GM23338 (cell line): Measurements from ENCODE around the gene CAPZB. TPM values are rescaled to one million over a fixed set of nuclear protein-coding genes. Genes with fewer than 3 reads are reported as not detected.

Source experiments
- ATAC-seq: fragments of 200-7000 bp; cut with Tn5 transposase; 3 replicates; pipeline ENCODE4 v1.9.1; 2020
- DNase-seq: peaks from one replicate; pipeline ENCODE4 v3.0.0-alpha.2; 2015; ENCODE audit warnings: low spot score
- H2AFZ ChIP-seq: fragments of 200-600 bp; sonication (generic); 2 replicates; pipeline ENCODE4 v1.8.0; 2016; ENCODE audit warnings: antibody characterized with exemption, mild to moderate bottlenecking, moderate library complexity
- H3F3A ChIP-seq: fragments of 200-600 bp; sonication (generic); replicated peaks from 2 replicates; pipeline ENCODE4 v1.8.0; 2017; ENCODE audit warnings: antibody characterized with exemption, mixed run types, low read depth
- H3K27ac ChIP-seq: fragments of 200-600 bp; sonication (generic); 2 replicates; pipeline ENCODE4 v1.6.1; 2016; ENCODE audit warnings: low read depth
- H3K27me3 ChIP-seq: fragments of 200-600 bp; sonication (generic); 2 replicates; pipeline ENCODE4 v1.8.0; 2016; ENCODE audit warnings: mild to moderate bottlenecking, mixed run types, moderate library complexity; ENCODE audit not compliant: insufficient read depth
- H3K36me3 ChIP-seq: fragments of 200-600 bp; sonication (generic); 2 replicates; pipeline ENCODE4 v1.8.0; 2016; ENCODE audit warnings: mild to moderate bottlenecking; ENCODE audit not compliant: insufficient read depth
- H3K4me1 ChIP-seq: fragments of 200-600 bp; sonication (generic); 2 replicates; pipeline ENCODE4 v1.8.0; 2016; ENCODE audit warnings: mild to moderate bottlenecking, moderate library complexity; ENCODE audit not compliant: insufficient read depth
- H3K4me2 ChIP-seq: fragments of 200-600 bp; sonication (generic); 2 replicates; pipeline ENCODE4 v1.7.1; 2017; ENCODE audit warnings: mixed run types
- H3K4me3 ChIP-seq: fragments of 200-600 bp; sonication (generic); 2 replicates; pipeline ENCODE4 v1.6.1; 2016; ENCODE audit warnings: mixed run types
- H3K79me2 ChIP-seq: fragments of 200-600 bp; sonication (generic); replicated peaks from 2 replicates; pipeline ENCODE4 v1.8.0; 2017; ENCODE audit warnings: mild to moderate bottlenecking; ENCODE audit not compliant: insufficient read depth
- H3K9me2 ChIP-seq: fragments of 200-600 bp; sonication (generic); 2 replicates; pipeline ENCODE4 v1.8.0; 2017; ENCODE audit not compliant: insufficient read depth
- H4K20me1 ChIP-seq: fragments of 200-600 bp; sonication (generic); replicated peaks from 2 replicates; pipeline ENCODE4 v1.8.0; 2017; ENCODE audit warnings: mild to moderate bottlenecking; ENCODE audit not compliant: insufficient read depth
- H3K27ac Mint-ChIP-seq: 2 replicates; pipeline ENCODE4 v1.8.0; 2020; ENCODE audit warnings: inconsistent platforms, mild to moderate bottlenecking, moderate library complexity, mixed read lengths
- H3K27me3 Mint-ChIP-seq: 3 replicates; pipeline ENCODE4 v1.8.0; 2022; ENCODE audit warnings: low read depth, mild to moderate bottlenecking, moderate library complexity, mixed read lengths, inconsistent platforms; ENCODE audit not compliant: insufficient read depth, poor library complexity
- H3K36me3 Mint-ChIP-seq: 3 replicates; pipeline ENCODE4 v1.8.0; 2021; ENCODE audit warnings: low read depth, mild to moderate bottlenecking, inconsistent platforms, moderate library complexity, mixed read lengths
- H3K4me1 Mint-ChIP-seq: 3 replicates; pipeline ENCODE4 v1.8.0; 2020; ENCODE audit warnings: mild to moderate bottlenecking, inconsistent platforms, mixed read lengths
- H3K4me3 Mint-ChIP-seq: 3 replicates; pipeline ENCODE4 v1.8.0; 2021; ENCODE audit warnings: moderate library complexity, mild to moderate bottlenecking, inconsistent platforms, mixed read lengths
- H3K9me3 Mint-ChIP-seq: 3 replicates; pipeline ENCODE4 v1.8.0; 2020; ENCODE audit warnings: moderate library complexity, mild to moderate bottlenecking, inconsistent platforms, mixed read lengths
- EZH2 ChIP-seq: fragments of 200-600 bp; sonication (generic); IDR thresholded peaks from one replicate; pipeline ENCODE4 v1.8.0; 2017; ENCODE audit warnings: antibody characterized with exemption, mild to moderate bottlenecking, low read depth; ENCODE audit not compliant: unreplicated experiment
- EZH2phosphoT487 ChIP-seq: fragments of 200-600 bp; sonication (generic); IDR thresholded peaks from one replicate; pipeline ENCODE4 v1.8.1; 2018; ENCODE audit warnings: antibody characterized with exemption; ENCODE audit not compliant: unreplicated experiment
- JUNB ChIP-seq: IDR thresholded peaks from one replicate; pipeline ENCODE4 v1.6.1; 2016; ENCODE audit warnings: antibody characterized with exemption; ENCODE audit not compliant: unreplicated experiment
- NANOG ChIP-seq: IDR thresholded peaks from 2 replicates; pipeline ENCODE4 v1.6.1; 2016; ENCODE audit warnings: antibody characterized with exemption, borderline replicate concordance
- POLR2AphosphoS5 ChIP-seq: IDR thresholded peaks from 2 replicates; pipeline ENCODE4 v1.6.1; 2016; ENCODE audit warnings: antibody characterized with exemption, low read depth
- STAT1 ChIP-seq: IDR thresholded peaks from one replicate; pipeline ENCODE4 v1.6.1; 2016; ENCODE audit warnings: antibody characterized with exemption; ENCODE audit not compliant: unreplicated experiment
- ZNF114 ChIP-seq: fragments of 250-450 bp; sonication (Bioruptor Pico); IDR thresholded peaks from 2 replicates; pipeline ENCODE4 v1.5.0; 2020; ENCODE audit warnings: mild to moderate bottlenecking, moderate library complexity
- polyA plus RNA-seq: library from polyadenylated mRNA; unstranded; fragments of >200 nt; fragmentation: Nextera tagmentation; extraction: Ambion mirVana; gene quantifications from 2 replicates; pipeline ENCODE4 v1.2.1, GENCODE V29; 2016
- total RNA-seq: library from RNA; depleted of rRNA; stranded (reverse); fragments of >200 nt; shearing (Covaris generic); gene quantifications from 2 replicates; pipeline ENCODE4 v1.2.3, GENCODE V29; 2014
- TF ChIP-seq, protein P1 (sequence below), 2 experiments: fragments of 200-600 bp in 1 of 2; sonication (generic) in 1 of 2; conservative IDR thresholded peaks; 2 replicates each; pipeline versions ENCODE4 v1.5.1 to v1.6.1; 2016 to 2017; ENCODE audit warnings: antibody characterized with exemption in 2 of 2, low read depth in 2 of 2, mild to moderate bottlenecking in 2 of 2, moderate library complexity in 1 of 2
- TF ChIP-seq, protein P2 (sequence below): IDR thresholded peaks from 2 replicates; pipeline ENCODE4 v1.6.1; 2016; ENCODE audit warnings: antibody characterized with exemption

Gene CAPZB
- total and polyA plus RNA-seq, 2 experiments from 2014 or later = 195 to 348 TPM

DNA sequence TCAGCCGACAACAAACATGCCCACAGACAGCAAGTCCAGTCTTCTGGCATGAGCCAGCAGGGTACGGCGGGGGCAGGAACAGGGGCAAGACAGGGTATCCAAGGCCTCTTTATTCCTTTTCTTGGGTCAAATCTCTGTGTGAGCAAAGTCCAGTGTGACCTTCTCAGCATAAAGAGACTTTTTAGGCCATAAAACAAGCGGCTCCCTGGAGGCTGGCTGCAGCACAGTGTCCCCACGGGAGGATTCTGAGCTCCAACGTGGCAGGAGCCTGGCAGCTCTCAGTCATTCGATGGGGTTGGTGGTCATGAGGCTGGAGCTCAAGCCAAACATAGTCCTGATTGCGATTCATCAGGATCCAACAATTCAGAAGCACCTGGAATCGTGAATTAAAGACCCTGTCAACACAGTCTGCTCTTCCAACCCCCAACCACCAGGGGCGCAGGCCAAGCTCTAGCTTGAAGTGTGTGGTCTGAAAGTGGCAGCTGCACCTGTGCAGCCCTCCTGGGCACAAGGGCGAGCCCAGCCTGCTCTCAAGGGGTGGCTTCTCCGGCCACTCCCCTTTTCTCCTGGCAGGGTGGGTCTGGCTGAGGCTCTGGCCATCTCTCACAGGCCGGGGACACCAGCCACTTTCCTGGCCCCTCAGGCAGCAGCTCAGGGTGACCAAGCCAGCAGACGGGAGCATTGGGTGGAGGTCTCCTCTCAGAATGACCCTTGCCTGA, 111.1 kb downstream of the CAPZB start:
- Histone ChIP-seq H2AFZ (no peak overlapping the region), H3K27me3 (no peaks in the 10 kb centered on the region), H3K36me3 (peaks cover 10% of the 10 kb centered on the region), H3K9me2 (no peaks in the 10 kb centered on the region), H3K79me2 (peaks cover 22% of the 10 kb centered on the region), H3K4me2 (no peak overlapping the region), H3F3A (0 out of 2 replicates have a peak, but pooled peaks cover 3% of the 10 kb centered on the region), H3K27ac (no peak overlapping the region), H4K20me1 (peaks cover 31% of the 10 kb centered on the region), H3K4me3 (no peak overlapping the region), H3K4me1 (no peaks in the 10 kb centered on the region)
- TF ChIP-seq, protein P1, sequence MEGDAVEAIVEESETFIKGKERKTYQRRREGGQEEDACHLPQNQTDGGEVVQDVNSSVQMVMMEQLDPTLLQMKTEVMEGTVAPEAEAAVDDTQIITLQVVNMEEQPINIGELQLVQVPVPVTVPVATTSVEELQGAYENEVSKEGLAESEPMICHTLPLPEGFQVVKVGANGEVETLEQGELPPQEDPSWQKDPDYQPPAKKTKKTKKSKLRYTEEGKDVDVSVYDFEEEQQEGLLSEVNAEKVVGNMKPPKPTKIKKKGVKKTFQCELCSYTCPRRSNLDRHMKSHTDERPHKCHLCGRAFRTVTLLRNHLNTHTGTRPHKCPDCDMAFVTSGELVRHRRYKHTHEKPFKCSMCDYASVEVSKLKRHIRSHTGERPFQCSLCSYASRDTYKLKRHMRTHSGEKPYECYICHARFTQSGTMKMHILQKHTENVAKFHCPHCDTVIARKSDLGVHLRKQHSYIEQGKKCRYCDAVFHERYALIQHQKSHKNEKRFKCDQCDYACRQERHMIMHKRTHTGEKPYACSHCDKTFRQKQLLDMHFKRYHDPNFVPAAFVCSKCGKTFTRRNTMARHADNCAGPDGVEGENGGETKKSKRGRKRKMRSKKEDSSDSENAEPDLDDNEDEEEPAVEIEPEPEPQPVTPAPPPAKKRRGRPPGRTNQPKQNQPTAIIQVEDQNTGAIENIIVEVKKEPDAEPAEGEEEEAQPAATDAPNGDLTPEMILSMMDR (conservative IDR thresholded peaks at IDR 0.05; ENCODE audit: low read depth in 2 of 2) = peak; percentile 59 to 65
- no peak for TF ChIP-seq EZH2
- Mint-ChIP-seq H3K27ac (no peak overlapping the region), H3K4me3 (no peak overlapping the region), H3K9me3 (no peaks in the 10 kb centered on the region), H3K4me1 (no peaks in the 10 kb centered on the region; the same call in 2 of the 3 replicates), H3K36me3 (peaks cover 31% of the 10 kb centered on the region), H3K27me3 (peaks cover 2% of the 10 kb centered on the region)
- DNase-seq = peak; percentile 75
- peak; percentile 85 for ATAC-seq

DNA sequence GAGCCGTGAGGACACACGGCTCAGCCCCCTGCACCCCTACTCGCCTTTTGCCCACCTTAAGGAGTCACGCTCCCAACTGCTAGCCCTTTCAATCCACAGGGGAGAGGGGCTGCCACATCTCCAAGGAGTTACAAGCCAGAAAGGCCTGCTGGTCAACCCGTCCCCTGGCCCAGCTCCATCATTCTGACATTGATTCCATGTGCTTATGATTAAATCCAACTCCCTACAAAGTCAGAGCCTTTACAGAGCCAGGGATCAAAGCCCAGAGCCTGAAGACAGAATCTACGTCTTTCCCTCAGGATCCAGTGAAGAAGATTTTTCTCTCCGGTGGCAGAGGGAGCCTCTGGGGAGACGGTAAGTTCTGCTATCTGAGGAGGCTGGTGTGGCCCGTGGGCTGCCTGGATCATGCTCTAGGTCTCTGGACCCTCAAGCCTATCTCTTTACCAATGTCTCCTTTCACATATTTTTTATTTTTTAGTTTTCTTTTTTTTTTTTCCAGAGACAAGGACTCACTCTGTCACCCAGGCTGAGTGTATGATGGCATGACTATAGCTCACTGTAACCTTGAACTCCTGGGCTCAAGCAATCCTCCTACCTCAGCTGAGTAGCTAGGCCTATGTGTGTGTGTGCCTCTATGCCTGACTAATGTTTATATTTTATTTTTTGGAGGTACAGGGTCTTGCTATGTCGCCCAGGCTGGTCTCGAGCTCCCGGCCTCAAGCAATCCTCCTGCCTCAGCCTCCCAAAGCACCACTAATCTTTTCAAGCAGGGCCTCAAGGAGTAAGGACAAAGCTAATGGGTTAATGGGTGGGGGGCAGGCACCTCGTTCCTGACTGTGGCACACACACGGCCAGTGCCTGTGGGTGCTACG, 111.9 kb downstream of the CAPZB start:
- Histone ChIP-seq H3K27me3 (no peaks in the 10 kb centered on the region), H3K4me1 (no peaks in the 10 kb centered on the region), H3F3A (0 out of 2 replicates have a peak, but pooled peaks cover 3% of the 10 kb centered on the region), H3K9me2 (no peaks in the 10 kb centered on the region), H4K20me1 (peaks cover 38% of the 10 kb centered on the region), H3K4me3 (no peak overlapping the region), H3K4me2 (no peak overlapping the region), H2AFZ (no peak overlapping the region), H3K27ac (peak overlapping the region; percentile 45; the same call in 1 of the 2 replicates), H3K36me3 (peaks cover 10% of the 10 kb centered on the region), H3K79me2 (peaks cover 28% of the 10 kb centered on the region)
- no peak for DNase-seq
- H3K36me3 Mint-ChIP-seq = peaks cover 27% of the 10 kb centered on the region
- H3K4me1 Mint-ChIP-seq = no peaks in the 10 kb centered on the region; the same call in 2 of the 3 replicates
- H3K27me3 Mint-ChIP-seq = peaks cover 4% of the 10 kb centered on the region
- H3K4me3 Mint-ChIP-seq = no peak overlapping the region
- H3K9me3 Mint-ChIP-seq = no peaks in the 10 kb centered on the region
- H3K27ac Mint-ChIP-seq = no peak overlapping the region
- ATAC-seq = no peak
- TF ChIP-seq, protein P2, sequence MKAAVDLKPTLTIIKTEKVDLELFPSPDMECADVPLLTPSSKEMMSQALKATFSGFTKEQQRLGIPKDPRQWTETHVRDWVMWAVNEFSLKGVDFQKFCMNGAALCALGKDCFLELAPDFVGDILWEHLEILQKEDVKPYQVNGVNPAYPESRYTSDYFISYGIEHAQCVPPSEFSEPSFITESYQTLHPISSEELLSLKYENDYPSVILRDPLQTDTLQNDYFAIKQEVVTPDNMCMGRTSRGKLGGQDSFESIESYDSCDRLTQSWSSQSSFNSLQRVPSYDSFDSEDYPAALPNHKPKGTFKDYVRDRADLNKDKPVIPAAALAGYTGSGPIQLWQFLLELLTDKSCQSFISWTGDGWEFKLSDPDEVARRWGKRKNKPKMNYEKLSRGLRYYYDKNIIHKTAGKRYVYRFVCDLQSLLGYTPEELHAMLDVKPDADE = no peak
- no peak for TF ChIP-seq EZH2phosphoT487
- TF ChIP-seq STAT1 = no peak
- no peak for TF ChIP-seq ZNF114 (CRISPR knock-in tag)
- TF ChIP-seq, protein P1 (conservative IDR thresholded peaks at IDR 0.05; ENCODE audit: low read depth in 2 of 2) = no peak
- no peak for TF ChIP-seq POLR2AphosphoS5
- no peak for TF ChIP-seq NANOG
- no peak for TF ChIP-seq JUNB
